Kidney glomerular epithelial cell (primary cell): Measurements from ENCODE around the gene TUT4.
"Not testable (repeated sequence)": the region's sequence is repeated elsewhere in the genome, so short reads cannot be mapped to it uniquely, and the experiment has no call there.

Experiments
- DNase-seq: peaks from one replicate; lab custom pipeline; 2025; lab: John Stamatoyannopoulos, UW

The TUT4 gene

GRCh38 chr1:52552505-52553361 lies at the start of gene TUT4:
TSS of gene TUT4 (minus strand) at chr1:52553092. CDS start at chr1:52526280, 26,812 bp downstream.
- DNase-seq, result peak; percentile 68

GRCh38 chr1:52601991-52602855 lies 49.3 kb upstream of the TUT4 start, which contains the start of gene GPX7:
TSS of gene GPX7 (plus strand) at chr1:52602371. CDS start at chr1:52602410, 39 bp downstream.
- no peak for DNase-seq

GRCh38 chr1:52601519-52601918 lies 48.6 kb upstream of the TUT4 start:
- no peak for DNase-seq

- no peak for DNase-seq
Measured at GRCh38 chr1:52600533-52601179, 47.8 kb upstream of the TUT4 start.

- peak; percentile 32 for DNase-seq
Measured at GRCh38 chr1:52599236-52599635, 46.3 kb upstream of the TUT4 start.

- DNase-seq, result no peak
Measured at GRCh38 chr1:52598729-52599128, 45.8 kb upstream of the TUT4 start.

GRCh38 chr1:52597912-52598311 lies 45.0 kb upstream of the TUT4 start:
- no peak for DNase-seq

- DNase-seq, result no peak
Measured at GRCh38 chr1:52595061-52595460, 42.2 kb upstream of the TUT4 start.

GRCh38 chr1:52593495-52593894 lies 40.6 kb upstream of the TUT4 start:
- no peak for DNase-seq

- DNase-seq, result no peak
Measured at GRCh38 chr1:52592637-52593323, 39.9 kb upstream of the TUT4 start.

GRCh38 chr1:52590266-52590665 lies 37.4 kb upstream of the TUT4 start:
- DNase-seq, result no peak

- DNase-seq, result no peak
Measured at GRCh38 chr1:52588535-52588934, 35.6 kb upstream of the TUT4 start.

GRCh38 chr1:52588027-52588426 lies 35.1 kb upstream of the TUT4 start:
- no peak for DNase-seq

GRCh38 chr1:52585474-52585873 lies 32.6 kb upstream of the TUT4 start:
- no peak for DNase-seq

- DNase-seq, result no peak
Measured at GRCh38 chr1:52582116-52582696, 29.3 kb upstream of the TUT4 start.

GRCh38 chr1:52580283-52580682 lies 27.4 kb upstream of the TUT4 start:
- no peak for DNase-seq

GRCh38 chr1:52579415-52579814 lies 26.5 kb upstream of the TUT4 start:
- no peak for DNase-seq

- not testable (repeated sequence) for DNase-seq
Measured at GRCh38 chr1:52578066-52578465, 25.2 kb upstream of the TUT4 start.

GRCh38 chr1:52576074-52576473 lies 23.2 kb upstream of the TUT4 start:
- DNase-seq, result no peak

- peak; percentile 4 for DNase-seq
Measured at GRCh38 chr1:52574594-52574993, 21.7 kb upstream of the TUT4 start.

- DNase-seq, result no peak
Measured at GRCh38 chr1:52572387-52572786, 19.5 kb upstream of the TUT4 start.
